Measurements from ENCODE around the gene SLC6A5. TPM values are rescaled to one million over a fixed set of nuclear protein-coding genes. Genes with fewer than 3 reads are reported as not detected.

The SLC6A5 gene
- total and polyA plus RNA-seq, 2 of the 8 experiments (the other 6 are each of a cell fraction or from before 2014, with no cell fraction given): not detected

DNA sequence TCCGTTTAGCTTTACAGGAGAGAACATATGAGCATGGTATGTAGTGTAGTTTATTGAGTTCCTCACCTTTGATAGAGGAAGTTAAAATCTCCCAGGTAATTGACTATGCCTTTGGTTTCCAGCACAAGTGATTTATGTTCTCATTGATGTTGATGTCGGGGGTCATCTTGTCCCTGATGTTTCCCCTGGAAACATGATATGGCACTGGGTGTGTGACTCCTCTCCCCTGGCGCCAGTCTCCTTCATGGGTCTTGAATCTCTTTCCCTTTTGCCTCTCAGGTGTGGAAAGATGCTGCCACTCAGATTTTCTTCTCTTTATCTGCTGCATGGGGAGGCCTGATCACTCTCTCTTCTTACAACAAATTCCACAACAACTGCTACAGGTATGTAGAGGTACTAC is 28.3 kb downstream of the SLC6A5 start (continued):
- TF ChIP-seq, protein P1, sequence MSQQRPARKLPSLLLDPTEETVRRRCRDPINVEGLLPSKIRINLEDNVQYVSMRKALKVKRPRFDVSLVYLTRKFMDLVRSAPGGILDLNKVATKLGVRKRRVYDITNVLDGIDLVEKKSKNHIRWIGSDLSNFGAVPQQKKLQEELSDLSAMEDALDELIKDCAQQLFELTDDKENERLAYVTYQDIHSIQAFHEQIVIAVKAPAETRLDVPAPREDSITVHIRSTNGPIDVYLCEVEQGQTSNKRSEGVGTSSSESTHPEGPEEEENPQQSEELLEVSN (IDR thresholded peaks at IDR 0.05): no peak
- TF ChIP-seq BCL11A (IDR thresholded peaks at IDR 0.05; ENCODE audit: low read depth in 2 of 2, low read length in 2 of 2) (no peak), TAF7 (optimal IDR thresholded peaks at IDR 0.05; ENCODE audit: borderline replicate concordance, low read depth, low read length) (no peak), CBX5 (IDR thresholded peaks at IDR 0.05; ENCODE audit: low read depth, low read length) (no peak), RBBP5 (IDR thresholded peaks at IDR 0.05; ENCODE audit: borderline replicate concordance, low read depth, low read length) (no peak), PHF8 (conservative IDR thresholded peaks at IDR 0.05; ENCODE audit: low read depth, low read length) (no peak), SRF (IDR thresholded peaks at IDR 0.05; ENCODE audit: low read depth, low read length) (no peak), JUN (IDR thresholded peaks at IDR 0.05; ENCODE audit: low read depth, low read length) (no peak), KDM1A (IDR thresholded peaks at IDR 0.05; ENCODE audit: borderline replicate concordance, low read length) (no peak), SP2 (IDR thresholded peaks at IDR 0.05; ENCODE audit: low read length) (no peak)
